OCI-LY3 (cell line): Measurements from ENCODE around the gene ARID3A.

Source experiments
- CTCF ChIP-seq: fragments of 200-600, 300-600 bp; sonication (generic); IDR thresholded peaks from 2 replicates; pipeline ENCODE4 v1.5.1; 2014; ENCODE audit warnings: antibody characterized with exemption, low read length, low read depth
- EZH2phosphoT487 ChIP-seq: fragments of 200-600 bp; shearing (Covaris generic); IDR thresholded peaks from 2 replicates; pipeline ENCODE4 v1.6.1; 2018; ENCODE audit warnings: antibody characterized with exemption, mixed run types, low read depth

GRCh38 chr19:998064-998463, 72.2 kb downstream of the ARID3A start:
- TF ChIP-seq CTCF (no peak), EZH2phosphoT487 (no peak)
